ENCODE results near the gene MAST4.

DNA sequence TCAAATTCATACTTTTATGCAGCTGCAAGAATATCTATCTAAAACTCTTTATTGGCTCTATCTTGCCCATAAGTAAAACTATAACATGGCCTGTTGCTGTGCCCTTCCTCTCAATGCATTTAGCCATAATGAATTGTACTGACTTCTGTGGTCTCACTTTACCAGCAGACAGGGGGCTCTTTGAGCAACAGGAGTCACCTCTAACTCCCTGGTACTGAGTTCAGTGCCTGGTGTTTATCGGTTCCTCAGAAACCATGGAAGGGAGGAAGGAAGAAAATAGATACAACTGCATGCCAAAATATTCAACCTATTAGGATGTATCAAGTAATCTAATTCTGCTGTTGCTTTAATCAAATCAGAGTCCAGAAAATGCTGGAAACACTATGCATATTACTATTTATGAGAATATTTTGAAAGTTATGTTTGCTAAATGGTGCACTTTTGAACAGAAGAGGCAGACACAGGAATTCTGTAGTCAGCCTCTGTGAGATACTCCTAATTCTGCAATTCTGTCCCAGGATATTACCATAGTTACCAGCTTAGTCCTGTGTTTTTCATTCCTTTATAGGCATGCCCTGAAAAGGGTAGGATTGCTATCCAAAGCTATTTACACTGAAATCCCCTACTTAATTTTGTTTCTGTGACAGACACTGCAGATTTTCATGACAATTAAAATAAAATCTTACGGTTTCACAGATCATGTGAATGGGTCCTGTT lies 510.6 kb downstream of the MAST4 start:
- TF ChIP-seq, protein P1, sequence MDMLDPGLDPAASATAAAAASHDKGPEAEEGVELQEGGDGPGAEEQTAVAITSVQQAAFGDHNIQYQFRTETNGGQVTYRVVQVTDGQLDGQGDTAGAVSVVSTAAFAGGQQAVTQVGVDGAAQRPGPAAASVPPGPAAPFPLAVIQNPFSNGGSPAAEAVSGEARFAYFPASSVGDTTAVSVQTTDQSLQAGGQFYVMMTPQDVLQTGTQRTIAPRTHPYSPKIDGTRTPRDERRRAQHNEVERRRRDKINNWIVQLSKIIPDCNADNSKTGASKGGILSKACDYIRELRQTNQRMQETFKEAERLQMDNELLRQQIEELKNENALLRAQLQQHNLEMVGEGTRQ (IDR thresholded peaks at IDR 0.05; ENCODE audit: low read depth, low read length), result no peak
- TF ChIP-seq, protein P2, sequence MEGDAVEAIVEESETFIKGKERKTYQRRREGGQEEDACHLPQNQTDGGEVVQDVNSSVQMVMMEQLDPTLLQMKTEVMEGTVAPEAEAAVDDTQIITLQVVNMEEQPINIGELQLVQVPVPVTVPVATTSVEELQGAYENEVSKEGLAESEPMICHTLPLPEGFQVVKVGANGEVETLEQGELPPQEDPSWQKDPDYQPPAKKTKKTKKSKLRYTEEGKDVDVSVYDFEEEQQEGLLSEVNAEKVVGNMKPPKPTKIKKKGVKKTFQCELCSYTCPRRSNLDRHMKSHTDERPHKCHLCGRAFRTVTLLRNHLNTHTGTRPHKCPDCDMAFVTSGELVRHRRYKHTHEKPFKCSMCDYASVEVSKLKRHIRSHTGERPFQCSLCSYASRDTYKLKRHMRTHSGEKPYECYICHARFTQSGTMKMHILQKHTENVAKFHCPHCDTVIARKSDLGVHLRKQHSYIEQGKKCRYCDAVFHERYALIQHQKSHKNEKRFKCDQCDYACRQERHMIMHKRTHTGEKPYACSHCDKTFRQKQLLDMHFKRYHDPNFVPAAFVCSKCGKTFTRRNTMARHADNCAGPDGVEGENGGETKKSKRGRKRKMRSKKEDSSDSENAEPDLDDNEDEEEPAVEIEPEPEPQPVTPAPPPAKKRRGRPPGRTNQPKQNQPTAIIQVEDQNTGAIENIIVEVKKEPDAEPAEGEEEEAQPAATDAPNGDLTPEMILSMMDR (conservative IDR thresholded peaks at IDR 0.05; ENCODE audit: low read depth, low read length), result no peak
- no peak for TF ChIP-seq POLR2A (IDR thresholded peaks at IDR 0.05; ENCODE audit: low read depth, low read length)

Data from IMR-90 (cell line).